Measurements from ENCODE around the gene CPED1. TPM values are rescaled to one million over a fixed set of nuclear protein-coding genes. Genes with fewer than 3 reads are reported as not detected.
"Not testable (repeated sequence)": the region's sequence is repeated elsewhere in the genome, so short reads cannot be mapped to it uniquely, and the experiment has no call there.

The CPED1 gene
- total and polyA plus RNA-seq, 4 experiments from 2014 or later: 0.32 TPM; not detected in 3

GRCh38 chr7:121109145-121109544 lies 120.6 kb downstream of the CPED1 start:
- no peaks in the 10 kb centered on the region for H3K4me1 Mint-ChIP-seq
- no peaks in the 10 kb centered on the region for H3K36me3 Mint-ChIP-seq
- no peak overlapping the region for H3K27ac ChIP-seq (ENCODE audit: low read depth, low read length)
- CTCF ChIA-PET (ENCODE audit: partially characterized antibody): interaction anchor here (0.9 to 3.8 kb wide), 7 partner anchors 9 to 436 kb away, joined by 3 to 43 read pairs (median 4); partner anchors contain the start of gene CPED1
- no peaks in the 10 kb centered on the region for H3K4me1 ChIP-seq (ENCODE audit: insufficient read depth, low read length)
- H3K4me3 Mint-ChIP-seq: no peak overlapping the region
- H3K9me3 ChIP-seq (ENCODE audit: control insufficient read depth in 1 of 2, low read length in 2 of 2): no peaks in the 10 kb centered on the region
- peaks cover 2 to 10% of the 10 kb centered on the region in 2 donors for H3K27me3 Mint-ChIP-seq
- H3K4me3 ChIP-seq (ENCODE audit: low read length in 2 of 2): no peak overlapping the region
- H3K9me3 Mint-ChIP-seq: no peaks in the 10 kb centered on the region
- no peak for DNase-seq
- intact Hi-C loops (cut with micrococcal nuclease): loop anchor here (5.0 kb wide), 2 partner anchors 317 to 438 kb away; no protein-coding TSS in a partner anchor
- no peaks in the 10 kb centered on the region for H3K27me3 ChIP-seq (ENCODE audit: insufficient read depth, low read length)
- no peaks in the 10 kb centered on the region for H3K36me3 ChIP-seq (ENCODE audit: insufficient read depth, low read length)
- H3K27ac Mint-ChIP-seq: no peak overlapping the region
- POLR2A ChIA-PET (ENCODE audit: partially characterized antibody): no interaction called here

- POLR2A ChIA-PET (ENCODE audit: partially characterized antibody): no interaction called here
- H3K36me3 ChIP-seq (ENCODE audit: insufficient read depth, low read length): no peaks in the 10 kb centered on the region
- no peak for DNase-seq
- Mint-ChIP-seq H3K27me3 (peaks cover 6 to 7% of the 10 kb centered on the region in 2 donors), H3K4me3 (no peak overlapping the region), H3K27ac (no peak overlapping the region), H3K9me3 (no peaks in the 10 kb centered on the region), H3K36me3 (no peaks in the 10 kb centered on the region), H3K4me1 (no peaks in the 10 kb centered on the region)
- H3K27ac ChIP-seq (ENCODE audit: low read depth, low read length): no peak overlapping the region
- no peaks in the 10 kb centered on the region for H3K4me1 ChIP-seq (ENCODE audit: insufficient read depth, low read length)
- H3K9me3 ChIP-seq (ENCODE audit: control insufficient read depth in 1 of 2, low read length in 2 of 2): no peaks in the 10 kb centered on the region
- intact Hi-C loops (cut with micrococcal nuclease): no loop called here
- CTCF ChIA-PET (ENCODE audit: partially characterized antibody): no interaction called here
- no peak overlapping the region for H3K4me3 ChIP-seq (ENCODE audit: low read length in 2 of 2)
- H3K27me3 ChIP-seq (ENCODE audit: insufficient read depth, low read length): no peaks in the 10 kb centered on the region
Observed at GRCh38 chr7:121113288-121113687, 124.8 kb downstream of the CPED1 start.

- no peaks in the 10 kb centered on the region for H3K36me3 Mint-ChIP-seq
- ChIA-PET CTCF (ENCODE audit: partially characterized antibody) (no interaction called here), POLR2A (ENCODE audit: partially characterized antibody) (no interaction called here)
- Histone ChIP-seq H3K27me3 (ENCODE audit: insufficient read depth, low read length) (no peaks in the 10 kb centered on the region), H3K4me1 (ENCODE audit: insufficient read depth, low read length) (no peaks in the 10 kb centered on the region), H3K4me3 (ENCODE audit: low read length in 2 of 2) (no peak overlapping the region), H3K9me3 (ENCODE audit: control insufficient read depth in 1 of 2, low read length in 2 of 2) (no peaks in the 10 kb centered on the region), H3K27ac (ENCODE audit: low read depth, low read length) (no peak overlapping the region), H3K36me3 (ENCODE audit: insufficient read depth, low read length) (no peaks in the 10 kb centered on the region)
- no peak overlapping the region for H3K4me3 Mint-ChIP-seq
- no peak for DNase-seq
- H3K9me3 Mint-ChIP-seq: no peaks in the 10 kb centered on the region
- H3K27me3 Mint-ChIP-seq: peaks cover 6% of the 10 kb centered on the region in 2 donors
- intact Hi-C loops (cut with micrococcal nuclease): no loop called here
- no peak overlapping the region for H3K27ac Mint-ChIP-seq
- no peaks in the 10 kb centered on the region for H3K4me1 Mint-ChIP-seq
Observed at GRCh38 chr7:121116396-121116795, 127.9 kb downstream of the CPED1 start.

GRCh38 chr7:121119047-121119446 lies 130.5 kb downstream of the CPED1 start:
- Histone ChIP-seq H3K27me3 (ENCODE audit: insufficient read depth, low read length) (no peaks in the 10 kb centered on the region), H3K4me3 (ENCODE audit: low read length in 2 of 2) (no peak overlapping the region), H3K27ac (ENCODE audit: low read depth, low read length) (no peak overlapping the region), H3K4me1 (ENCODE audit: insufficient read depth, low read length) (no peaks in the 10 kb centered on the region), H3K36me3 (ENCODE audit: insufficient read depth, low read length) (no peaks in the 10 kb centered on the region), H3K9me3 (ENCODE audit: control insufficient read depth in 1 of 2, low read length in 2 of 2) (no peaks in the 10 kb centered on the region)
- no peaks in the 10 kb centered on the region for H3K36me3 Mint-ChIP-seq
- no peaks in the 10 kb centered on the region for H3K4me1 Mint-ChIP-seq
- H3K4me3 Mint-ChIP-seq: no peak overlapping the region
- CTCF ChIA-PET (ENCODE audit: partially characterized antibody): interaction anchor here (0.7 kb wide), 1 partner anchor 11 kb away, joined by 3 read pairs; no protein-coding TSS in a partner anchor
- no peak for DNase-seq
- intact Hi-C loops (cut with micrococcal nuclease): no loop called here
- POLR2A ChIA-PET (ENCODE audit: partially characterized antibody): interaction anchor here (0.8 kb wide), 1 partner anchor 58 kb away, joined by 3 read pairs; no protein-coding TSS in a partner anchor
- no peaks in the 10 kb centered on the region for H3K9me3 Mint-ChIP-seq
- peaks cover 3 to 4% of the 10 kb centered on the region in 2 donors for H3K27me3 Mint-ChIP-seq
- H3K27ac Mint-ChIP-seq: no peak overlapping the region

- no peaks in the 10 kb centered on the region for H3K27me3 ChIP-seq (ENCODE audit: insufficient read depth, low read length)
- ChIA-PET CTCF (ENCODE audit: partially characterized antibody) (no interaction called here), POLR2A (ENCODE audit: partially characterized antibody) (no interaction called here)
- no peak overlapping the region for H3K27ac ChIP-seq (ENCODE audit: low read depth, low read length)
- DNase-seq: no peak
- no peaks in the 10 kb centered on the region for H3K4me1 ChIP-seq (ENCODE audit: insufficient read depth, low read length)
- peaks cover 1 to 5% of the 10 kb centered on the region in 2 donors for H3K27me3 Mint-ChIP-seq
- no peaks in the 10 kb centered on the region for H3K9me3 Mint-ChIP-seq
- no peaks in the 10 kb centered on the region for H3K4me1 Mint-ChIP-seq
- H3K4me3 Mint-ChIP-seq: no peak overlapping the region
- H3K4me3 ChIP-seq (ENCODE audit: low read length in 2 of 2): no peak overlapping the region
- intact Hi-C loops (cut with micrococcal nuclease): no loop called here
- H3K36me3 Mint-ChIP-seq: no peaks in the 10 kb centered on the region
- no peak overlapping the region for H3K27ac Mint-ChIP-seq
- no peaks in the 10 kb centered on the region for H3K9me3 ChIP-seq (ENCODE audit: control insufficient read depth in 1 of 2, low read length in 2 of 2)
- no peaks in the 10 kb centered on the region for H3K36me3 ChIP-seq (ENCODE audit: insufficient read depth, low read length)
Observed at GRCh38 chr7:121123032-121123431, 134.5 kb downstream of the CPED1 start.

- H3K36me3 Mint-ChIP-seq; H3K9me3 ChIP-seq (ENCODE audit: control insufficient read depth in 1 of 2, low read length in 2 of 2); H3K27ac Mint-ChIP-seq; H3K4me3 Mint-ChIP-seq; H3K36me3 ChIP-seq (ENCODE audit: insufficient read depth, low read length); H3K27me3 Mint-ChIP-seq; H3K4me3 ChIP-seq (ENCODE audit: low read length in 2 of 2); CTCF ChIA-PET (ENCODE audit: partially characterized antibody); POLR2A ChIA-PET (ENCODE audit: partially characterized antibody); DNase-seq; H3K4me1 Mint-ChIP-seq; H3K27ac ChIP-seq (ENCODE audit: low read depth, low read length); H3K27me3 ChIP-seq (ENCODE audit: insufficient read depth, low read length); H3K9me3 Mint-ChIP-seq; intact Hi-C loops (cut with micrococcal nuclease); H3K4me1 ChIP-seq (ENCODE audit: insufficient read depth, low read length): not testable (repeated sequence)
Observed at GRCh38 chr7:121125454-121125853, 136.9 kb downstream of the CPED1 start.

GRCh38 chr7:121126201-121126600 lies 137.7 kb downstream of the CPED1 start:
- Mint-ChIP-seq H3K27ac (no peak overlapping the region), H3K4me1 (no peaks in the 10 kb centered on the region), H3K9me3 (no peaks in the 10 kb centered on the region), H3K4me3 (no peak overlapping the region), H3K36me3 (no peaks in the 10 kb centered on the region), H3K27me3 (peaks cover 1 to 2% of the 10 kb centered on the region in 2 donors)
- H3K4me3 ChIP-seq (ENCODE audit: low read length in 2 of 2): no peak overlapping the region
- DNase-seq: no peak
- ChIA-PET POLR2A (ENCODE audit: partially characterized antibody) (no interaction called here), CTCF (ENCODE audit: partially characterized antibody) (no interaction called here)
- H3K36me3 ChIP-seq (ENCODE audit: insufficient read depth, low read length): no peaks in the 10 kb centered on the region
- no peak overlapping the region for H3K27ac ChIP-seq (ENCODE audit: low read depth, low read length)
- H3K9me3 ChIP-seq (ENCODE audit: control insufficient read depth in 1 of 2, low read length in 2 of 2): no peaks in the 10 kb centered on the region
- no peaks in the 10 kb centered on the region for H3K4me1 ChIP-seq (ENCODE audit: insufficient read depth, low read length)
- H3K27me3 ChIP-seq (ENCODE audit: insufficient read depth, low read length): no peaks in the 10 kb centered on the region
- intact Hi-C loops (cut with micrococcal nuclease): no loop called here
